GM21367 (cell line): ENCODE results near the gene MAPT.

ENCODE experiments used
- ATAC-seq: cut with Tn5 transposase; IDR thresholded peaks from one replicate; pipeline ENCODE4 v1.9.1; 2021; ENCODE audit not compliant: unreplicated experiment

Gene MAPT

DNA sequence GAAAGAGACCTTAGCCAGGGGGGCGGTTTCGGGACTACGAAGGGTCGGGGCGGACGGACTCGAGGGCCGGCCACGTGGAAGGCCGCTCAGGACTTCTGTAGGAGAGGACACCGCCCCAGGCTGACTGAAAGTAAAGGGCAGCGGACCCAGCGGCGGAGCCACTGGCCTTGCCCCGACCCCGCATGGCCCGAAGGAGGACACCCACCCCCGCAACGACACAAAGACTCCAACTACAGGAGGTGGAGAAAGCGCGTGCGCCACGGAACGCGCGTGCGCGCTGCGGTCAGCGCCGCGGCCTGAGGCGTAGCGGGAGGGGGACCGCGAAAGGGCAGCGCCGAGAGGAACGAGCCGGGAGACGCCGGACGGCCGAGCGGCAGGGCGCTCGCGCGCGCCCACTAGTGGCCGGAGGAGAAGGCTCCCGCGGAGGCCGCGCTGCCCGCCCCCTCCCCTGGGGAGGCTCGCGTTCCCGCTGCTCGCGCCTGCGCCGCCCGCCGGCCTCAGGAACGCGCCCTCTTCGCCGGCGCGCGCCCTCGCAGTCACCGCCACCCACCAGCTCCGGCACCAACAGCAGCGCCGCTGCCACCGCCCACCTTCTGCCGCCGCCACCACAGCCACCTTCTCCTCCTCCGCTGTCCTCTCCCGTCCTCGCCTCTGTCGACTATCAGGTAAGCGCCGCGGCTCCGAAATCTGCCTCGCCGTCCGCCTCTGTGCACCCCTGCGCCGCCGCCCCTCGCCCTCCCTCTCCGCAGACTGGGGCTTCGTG lies at the start of gene MAPT:
Gene MAPT, plus strand, starts transcription at position 533 of the 763 bp plus-strand sequence. CDS start 67,784 bp downstream, outside the sequence.
- ATAC-seq: no peak

DNA sequence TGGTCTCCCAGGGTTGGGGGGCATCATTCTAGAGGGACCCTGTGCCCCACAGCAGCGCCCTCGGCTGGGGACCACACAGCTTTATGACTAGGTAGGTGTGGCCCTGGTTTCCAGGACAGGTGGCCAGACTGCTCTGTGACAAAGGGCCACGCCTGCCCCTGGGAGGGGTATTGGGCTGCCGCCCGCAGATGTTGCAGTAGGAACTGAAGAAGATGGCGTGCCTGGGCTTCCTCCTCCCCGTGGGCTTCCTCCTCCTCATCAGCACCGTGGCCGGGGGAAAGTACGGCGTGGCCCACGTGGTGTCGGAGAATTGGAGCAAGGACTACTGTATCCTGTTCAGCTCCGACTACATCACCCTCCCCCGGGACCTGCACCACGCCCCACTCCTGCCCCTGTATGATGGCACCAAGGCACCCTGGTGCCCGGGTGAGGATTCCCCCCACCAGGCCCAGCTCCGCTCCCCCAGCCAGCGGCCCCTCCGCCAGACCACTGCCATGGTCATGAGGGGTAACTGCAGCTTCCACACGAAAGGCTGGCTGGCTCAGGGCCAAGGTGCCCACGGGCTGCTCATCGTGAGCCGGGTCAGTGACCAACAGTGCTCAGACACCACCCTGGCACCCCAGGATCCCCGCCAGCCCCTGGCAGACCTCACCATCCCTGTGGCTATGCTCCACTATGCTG lies 49.5 kb upstream of the MAPT start, which contains the start of gene SPPL2C:
Gene SPPL2C, plus strand, starts transcription at position 187 of the 681 bp plus-strand sequence. Its CDS starts 26 bp downstream, at position 213.
- ATAC-seq: no peak

DNA sequence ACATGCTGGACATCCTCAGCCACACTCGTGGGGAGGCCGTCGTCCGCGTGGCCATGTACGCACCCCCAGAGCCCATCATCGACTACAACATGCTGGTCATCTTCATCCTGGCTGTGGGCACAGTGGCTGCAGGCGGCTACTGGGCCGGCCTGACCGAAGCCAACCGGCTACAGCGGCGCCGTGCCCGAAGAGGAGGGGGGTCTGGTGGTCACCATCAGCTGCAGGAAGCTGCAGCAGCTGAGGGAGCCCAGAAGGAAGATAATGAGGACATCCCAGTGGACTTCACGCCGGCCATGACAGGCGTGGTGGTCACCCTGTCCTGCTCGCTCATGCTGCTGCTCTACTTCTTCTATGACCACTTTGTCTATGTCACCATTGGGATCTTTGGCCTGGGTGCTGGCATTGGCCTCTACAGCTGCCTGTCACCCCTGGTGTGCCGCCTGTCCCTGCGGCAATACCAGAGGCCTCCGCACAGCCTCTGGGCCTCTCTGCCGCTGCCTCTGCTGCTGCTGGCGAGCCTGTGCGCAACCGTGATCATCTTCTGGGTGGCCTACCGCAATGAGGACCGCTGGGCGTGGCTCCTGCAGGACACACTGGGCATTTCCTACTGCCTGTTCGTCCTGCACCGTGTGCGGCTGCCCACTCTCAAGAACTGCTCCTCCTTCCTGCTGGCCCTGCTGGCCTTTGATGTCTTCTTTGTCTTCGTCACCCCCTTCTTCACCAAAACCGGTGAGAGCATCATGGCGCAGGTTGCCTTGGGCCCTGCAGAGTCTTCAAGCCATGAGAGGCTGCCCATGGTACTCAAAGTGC lies 48.8 kb upstream of the MAPT start:
- no peak for ATAC-seq

DNA sequence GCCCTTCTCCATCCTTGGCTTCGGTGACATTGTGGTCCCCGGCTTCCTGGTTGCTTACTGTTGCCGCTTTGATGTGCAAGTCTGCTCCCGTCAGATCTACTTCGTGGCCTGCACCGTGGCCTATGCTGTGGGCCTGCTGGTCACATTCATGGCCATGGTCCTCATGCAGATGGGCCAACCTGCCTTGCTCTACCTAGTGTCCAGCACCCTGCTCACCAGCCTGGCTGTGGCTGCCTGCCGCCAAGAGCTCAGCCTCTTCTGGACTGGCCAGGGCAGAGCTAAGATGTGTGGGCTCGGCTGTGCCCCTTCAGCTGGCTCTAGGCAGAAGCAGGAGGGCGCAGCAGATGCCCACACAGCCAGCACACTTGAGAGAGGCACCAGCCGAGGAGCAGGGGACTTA lies 48.1 kb upstream of the MAPT start:
- ATAC-seq: no peak

DNA sequence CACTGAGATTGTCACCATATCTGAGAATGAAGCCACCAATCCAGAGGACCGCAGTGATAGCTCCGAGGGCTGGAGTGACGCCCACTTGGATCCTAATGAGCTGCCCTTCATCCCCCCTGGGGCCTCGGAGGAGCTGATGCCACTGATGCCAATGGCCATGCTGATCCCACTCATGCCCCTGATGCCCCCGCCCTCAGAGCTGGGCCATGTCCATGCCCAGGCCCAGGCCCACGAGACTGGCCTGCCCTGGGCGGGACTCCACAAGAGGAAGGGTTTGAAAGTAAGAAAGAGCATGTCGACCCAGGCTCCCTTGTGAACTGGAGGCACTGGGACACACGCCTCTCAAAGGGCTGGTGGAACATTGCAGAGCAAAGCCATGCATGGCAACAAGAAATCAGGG lies 47.7 kb upstream of the MAPT start:
- no peak for ATAC-seq

DNA sequence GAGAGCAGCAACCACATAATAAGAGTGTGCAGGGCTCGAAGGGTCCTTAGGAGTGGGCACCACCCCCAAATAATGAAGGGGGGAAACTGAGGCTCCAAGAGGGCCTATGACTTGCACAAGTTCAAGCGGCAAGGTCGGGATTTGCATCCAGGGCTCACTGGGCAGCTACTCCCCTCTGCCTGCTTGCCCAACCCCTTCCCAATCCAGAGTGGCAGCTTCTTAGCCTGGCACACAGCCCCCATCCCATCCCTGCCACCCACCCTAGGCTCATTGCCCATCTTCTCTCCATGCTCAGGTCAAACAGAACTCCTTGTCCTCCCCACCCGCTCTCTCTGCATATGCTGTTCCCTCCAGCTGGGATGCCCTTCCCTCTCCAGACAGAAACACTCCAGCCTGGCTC lies 47.3 kb upstream of the MAPT start:
- ATAC-seq: no peak

DNA sequence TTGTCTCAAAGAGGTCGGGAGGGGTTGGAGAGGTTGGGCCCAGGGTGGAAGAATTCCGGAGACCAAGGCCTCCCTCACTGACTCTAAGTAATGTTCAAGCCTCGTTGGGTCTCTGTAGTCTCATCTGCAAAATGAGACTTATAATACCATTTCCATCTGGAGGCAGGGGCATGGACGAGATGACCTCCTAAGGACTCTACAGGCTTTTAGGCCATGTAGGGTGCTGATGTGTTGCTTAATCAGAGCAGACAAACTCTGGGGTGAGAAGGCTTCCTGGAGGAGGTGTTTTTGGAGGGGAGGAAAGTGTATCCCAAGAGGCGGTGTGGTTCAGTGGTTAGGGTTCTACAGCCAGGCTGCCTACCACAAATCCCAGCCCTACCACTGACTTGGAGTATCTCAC lies 46.6 kb upstream of the MAPT start:
- ATAC-seq: no peak

DNA sequence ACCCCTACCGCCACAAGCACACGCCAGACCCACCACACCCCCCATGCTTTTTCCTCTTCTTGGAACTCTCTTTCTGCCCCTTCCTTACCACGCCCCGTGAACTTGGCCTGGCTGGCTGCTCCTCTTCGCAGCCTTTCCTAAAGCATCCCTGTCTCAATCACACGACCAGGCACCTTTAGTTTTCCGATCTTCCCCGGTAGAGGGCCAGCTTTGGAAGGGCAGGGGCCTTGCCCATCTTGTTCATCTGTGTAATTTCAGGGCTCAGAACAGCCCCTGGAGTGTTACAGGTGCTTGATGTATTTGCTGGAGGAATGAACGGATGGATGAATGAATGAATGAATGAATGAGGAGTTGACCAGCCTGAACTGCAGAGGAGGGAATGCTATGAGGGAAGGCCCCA lies 45.9 kb upstream of the MAPT start:
- no peak for ATAC-seq

DNA sequence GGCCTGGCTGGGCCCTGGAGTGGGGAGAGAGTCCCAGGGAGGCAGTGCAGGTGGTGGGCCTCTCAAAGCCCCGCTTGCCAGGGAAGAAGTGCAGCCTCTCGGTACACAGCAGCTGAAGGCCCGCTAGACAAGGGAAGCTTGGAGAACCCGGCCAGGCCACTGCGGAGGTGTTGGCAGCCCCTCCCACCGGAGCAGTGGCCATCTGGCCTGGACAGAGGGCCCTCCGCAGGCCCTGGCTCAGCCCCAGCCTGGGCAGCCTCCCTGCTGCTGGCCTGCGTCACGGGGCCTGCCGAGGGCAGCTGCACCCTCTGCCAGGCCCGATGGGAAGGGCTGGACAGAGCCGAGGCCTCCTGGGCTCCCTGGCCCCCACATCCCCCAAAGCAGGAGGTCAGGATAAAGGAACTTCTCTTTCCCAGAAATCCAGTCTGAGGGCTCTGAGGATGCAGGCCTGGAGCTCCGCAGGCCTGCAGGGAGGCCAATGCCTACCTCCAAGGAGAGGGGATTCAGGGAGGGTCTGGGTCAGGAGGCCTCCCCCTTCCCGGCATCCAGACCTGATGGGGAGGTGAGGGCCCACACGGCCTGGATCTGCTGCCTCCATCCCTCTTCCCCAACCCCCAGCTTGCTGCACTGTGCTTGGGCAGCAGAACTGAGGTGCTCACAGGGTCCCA lies 45.4 kb upstream of the MAPT start:
- ATAC-seq: no peak

DNA sequence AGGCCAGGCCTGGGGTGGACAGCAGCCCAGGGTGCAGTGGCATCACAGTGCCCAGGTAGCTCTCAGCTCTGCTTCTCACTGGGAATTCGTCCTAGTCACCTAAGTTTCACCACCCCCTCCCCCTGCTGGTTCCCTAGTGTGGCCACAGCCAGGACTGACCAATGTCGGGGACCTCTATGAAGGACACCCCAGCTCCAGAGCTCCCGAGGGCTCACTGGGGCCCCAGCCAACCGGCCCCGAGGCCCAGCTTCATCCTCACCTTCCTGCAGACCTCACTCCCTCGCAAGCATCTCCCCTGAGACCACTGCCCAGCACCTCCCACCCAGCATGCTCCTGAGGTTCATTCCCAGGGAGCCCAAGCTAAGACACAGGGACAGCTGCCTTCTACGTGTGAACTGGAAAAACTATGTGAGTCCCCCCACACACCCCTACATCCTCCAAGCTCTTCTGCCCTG lies 44.8 kb upstream of the MAPT start:
- no peak for ATAC-seq

DNA sequence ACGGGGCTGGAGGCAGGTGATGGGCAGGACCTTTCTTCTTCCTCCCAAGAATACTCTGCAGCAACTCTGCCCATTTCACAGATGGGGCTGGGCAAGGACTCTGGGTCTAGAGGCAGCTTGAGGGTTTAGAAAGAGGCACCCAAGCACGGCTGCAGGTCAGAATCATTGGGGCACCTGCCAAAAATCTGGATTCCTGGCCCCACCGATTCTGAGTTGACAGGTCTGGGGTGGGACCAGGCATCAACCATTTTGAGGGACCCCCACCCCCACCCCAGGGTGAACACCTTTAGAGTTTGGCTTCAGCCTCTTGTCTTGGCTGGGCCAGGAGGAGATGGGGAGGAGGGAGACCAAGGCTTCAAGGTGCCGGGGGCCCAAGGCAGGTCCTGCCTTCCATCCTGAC lies 44.3 kb upstream of the MAPT start:
- ATAC-seq: no peak

DNA sequence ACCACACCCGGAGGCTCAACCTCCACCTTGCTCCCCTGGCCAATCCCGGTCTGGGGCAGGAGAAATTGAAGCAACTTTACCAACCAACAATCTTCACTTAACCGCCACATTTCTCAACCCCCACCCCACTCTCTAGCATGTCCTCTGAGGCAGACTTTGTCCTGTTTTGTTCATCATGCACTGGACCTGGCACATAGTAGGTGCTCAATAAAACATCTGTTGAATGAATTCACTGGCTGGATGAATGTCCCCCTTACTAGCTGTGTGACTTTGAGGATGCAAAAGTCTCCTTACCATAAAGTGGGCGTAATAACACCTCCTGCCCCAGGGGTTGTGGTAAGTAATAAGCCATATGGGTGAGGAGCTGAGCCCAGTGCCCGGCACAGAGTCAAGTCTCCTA lies 43.9 kb upstream of the MAPT start:
- ATAC-seq: no peak

DNA sequence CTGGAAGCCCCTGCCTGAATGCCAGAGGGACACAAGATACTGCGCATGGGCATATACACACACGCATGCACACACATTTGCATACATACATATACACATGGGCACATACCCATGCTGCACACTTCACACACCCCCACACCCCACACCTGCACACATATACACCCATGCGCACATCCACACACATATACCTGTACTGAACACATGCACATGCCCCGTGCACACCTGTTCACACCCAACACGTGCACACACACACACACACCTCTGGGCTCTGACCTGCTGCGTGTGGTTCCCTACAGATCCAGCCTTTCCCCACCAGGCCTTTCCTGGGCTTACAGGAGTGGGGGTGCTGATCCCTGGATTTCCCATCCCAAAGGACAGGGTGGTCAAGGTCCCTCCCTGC lies 43.3 kb upstream of the MAPT start:
- ATAC-seq: no peak

DNA sequence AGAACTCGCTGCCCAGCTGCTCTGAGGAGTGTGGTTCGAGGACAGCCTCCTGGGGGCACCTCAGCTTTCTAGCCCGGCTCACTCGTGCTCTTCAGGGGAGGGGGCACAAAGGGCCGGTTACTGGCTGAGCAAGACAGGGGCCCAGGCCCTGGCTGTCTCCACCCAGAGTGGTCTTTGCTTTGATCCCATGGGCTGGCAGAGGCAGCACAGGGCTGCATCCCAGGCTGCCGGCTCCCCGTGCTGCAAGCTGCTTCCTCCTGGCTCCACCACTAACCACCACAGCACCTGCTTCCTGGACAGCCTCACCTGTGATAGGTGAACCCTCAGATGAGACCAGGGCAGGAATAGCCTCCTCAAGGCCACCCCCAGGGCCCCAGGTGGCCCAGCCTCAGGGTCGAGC lies 42.9 kb upstream of the MAPT start:
- ATAC-seq: no peak

DNA sequence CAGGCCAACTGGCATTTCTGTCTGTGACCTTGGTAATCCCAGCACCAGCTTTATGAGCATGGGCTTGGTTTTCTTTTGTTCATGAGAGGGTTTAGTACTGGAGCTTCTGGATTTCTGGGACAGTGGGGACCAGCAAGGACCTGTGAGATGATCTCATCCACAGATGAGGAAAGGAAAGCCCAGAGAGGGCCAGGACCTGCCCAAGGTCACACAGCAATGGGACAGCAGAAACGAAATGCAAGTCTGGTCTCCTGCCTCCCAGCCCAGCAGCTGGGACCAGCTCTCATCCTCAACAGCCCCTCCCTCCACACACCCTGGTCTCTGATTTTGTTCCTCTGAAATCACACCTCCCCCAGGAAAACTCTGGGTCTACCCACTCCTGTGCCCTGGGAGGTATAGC lies 42.5 kb upstream of the MAPT start:
- ATAC-seq: no peak

DNA sequence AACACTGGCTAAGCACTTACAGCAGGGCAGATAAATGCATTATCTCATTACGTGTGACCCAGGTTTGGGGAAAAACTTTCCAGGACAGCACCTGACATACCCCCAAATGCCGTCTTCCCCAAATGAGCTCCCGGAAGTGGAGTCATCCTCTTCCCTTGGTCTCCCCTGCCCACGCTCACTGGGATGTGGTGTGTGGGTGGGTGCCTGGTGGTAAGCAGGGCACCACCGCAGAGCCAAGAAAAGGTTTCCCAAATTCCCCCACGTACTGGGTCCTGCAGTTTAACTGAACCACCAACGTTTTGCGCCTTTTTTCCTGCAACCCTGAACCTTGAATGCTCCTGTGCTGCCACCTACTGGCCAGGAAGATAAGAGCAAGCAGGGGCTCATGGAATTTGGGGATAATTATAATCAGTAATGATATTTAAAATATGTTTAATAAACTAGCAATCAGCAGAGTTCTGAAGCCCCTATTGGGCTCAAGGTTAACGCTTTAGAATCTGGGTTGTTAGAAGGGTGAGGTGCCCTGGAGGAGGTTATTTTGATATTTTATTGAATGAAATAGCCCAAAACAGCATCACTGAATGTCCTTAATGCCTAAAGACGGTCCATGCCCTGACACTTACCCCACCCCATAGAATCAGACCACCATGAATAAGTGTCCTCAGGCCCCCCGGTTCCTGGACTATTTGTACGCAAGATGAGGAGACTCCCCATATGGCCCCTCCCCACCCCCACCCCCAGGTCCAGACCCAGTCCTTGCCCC lies 41.6 kb upstream of the MAPT start:
- ATAC-seq: no peak

DNA sequence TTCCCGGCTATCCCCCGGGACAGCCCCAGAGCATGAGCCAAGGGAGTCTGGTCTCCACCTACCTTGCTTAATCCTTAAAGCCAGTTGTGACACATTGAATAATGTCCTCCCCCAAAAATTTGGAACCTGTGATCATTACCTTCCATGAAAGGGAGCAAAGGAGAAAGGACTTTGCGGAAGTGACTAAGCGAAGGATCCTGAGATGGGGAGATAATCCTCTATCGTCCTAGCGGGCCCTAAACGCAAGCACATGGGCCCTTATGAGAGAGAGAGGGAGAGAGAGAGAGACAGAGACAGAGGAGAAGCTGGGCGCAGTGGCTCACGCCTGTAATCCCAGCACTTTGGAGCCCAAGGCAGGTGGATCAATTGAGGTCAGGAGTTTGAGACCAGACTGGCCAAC lies 40.1 kb upstream of the MAPT start:
- no peak for ATAC-seq

DNA sequence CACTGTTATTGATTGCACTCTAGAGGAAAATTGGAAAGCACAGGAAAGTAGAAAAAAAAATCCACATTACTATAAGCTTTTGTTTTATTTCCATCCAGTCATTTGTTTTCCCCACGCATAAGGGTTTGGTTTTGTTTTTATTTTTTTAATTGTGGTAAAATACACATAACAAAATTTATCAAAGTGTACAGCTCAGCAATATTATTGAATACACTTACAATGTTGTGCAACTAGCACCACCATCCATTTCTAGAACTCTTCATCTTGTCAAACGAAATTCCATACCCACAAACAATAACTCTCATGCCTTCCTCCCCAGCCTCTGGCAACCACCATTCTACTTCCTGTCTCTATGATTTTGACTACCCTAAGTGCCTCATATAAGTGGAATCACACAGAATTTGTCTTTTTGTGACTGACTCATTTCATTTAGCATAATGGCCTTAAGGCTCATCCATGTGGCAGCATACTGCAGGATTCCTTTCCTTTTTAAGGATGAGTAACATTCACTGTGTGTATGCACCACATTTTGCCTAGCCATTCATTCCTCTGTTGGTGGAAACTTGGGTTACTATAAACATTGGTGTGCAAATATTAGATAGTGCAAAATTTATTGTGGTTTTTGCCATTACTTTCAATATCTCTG lies 38.5 kb upstream of the MAPT start:
- no peak for ATAC-seq

DNA sequence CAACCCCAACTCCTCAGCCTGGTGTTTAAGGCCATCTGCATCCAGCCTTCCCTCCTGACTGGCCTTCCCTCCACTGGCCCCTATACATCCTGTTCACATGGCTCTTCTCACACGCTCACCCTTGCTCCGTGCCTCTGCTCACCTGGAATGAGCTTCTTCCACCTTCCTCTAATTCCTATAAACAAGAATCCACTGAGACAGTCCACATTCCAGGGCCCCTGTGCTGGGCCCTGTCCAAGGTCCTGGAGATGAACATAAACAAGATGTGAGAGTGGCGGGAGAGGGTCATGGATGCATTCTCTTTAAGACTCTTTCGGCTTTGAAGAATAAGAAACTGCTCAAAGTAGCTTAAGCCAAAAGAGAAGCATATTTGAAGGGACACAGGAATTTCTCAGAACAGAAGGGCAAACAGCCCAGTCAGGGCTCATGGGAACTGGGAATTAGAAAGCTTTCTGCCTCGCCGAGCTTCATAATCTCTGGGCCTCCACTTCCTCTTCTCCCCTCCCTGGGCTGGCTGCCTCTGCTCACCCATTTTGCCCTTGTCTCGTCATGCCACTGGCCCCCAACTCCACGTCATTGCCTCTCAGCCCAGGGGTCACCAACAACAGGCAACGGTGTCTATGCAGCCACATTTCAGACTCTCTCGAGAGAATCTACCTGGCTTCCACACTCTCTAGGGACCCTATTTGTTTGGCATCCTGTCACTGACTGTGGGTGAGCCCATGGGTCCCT lies 36.2 kb upstream of the MAPT start:
- no peak for ATAC-seq
